ENCODE measurements around the gene NAB2.

GRCh38 chr12:57142727-57143126, 53.8 kb downstream of the NAB2 start:
- no peak for TF ChIP-seq YY1 (IDR thresholded peaks at IDR 0.05; ENCODE audit: low read depth)
- TF ChIP-seq FOSL2 (IDR thresholded peaks at IDR 0.05; ENCODE audit: borderline replicate concordance, low read depth): no peak
- no peak for TF ChIP-seq CTCF (IDR thresholded peaks at IDR 0.05)
- TF ChIP-seq REST (IDR thresholded peaks at IDR 0.05; ENCODE audit: low read depth, low read length): no peak
- TF ChIP-seq MAX (IDR thresholded peaks at IDR 0.05; ENCODE audit: low read depth): no peak
- TF ChIP-seq RCOR1 (IDR thresholded peaks at IDR 0.05; ENCODE audit: low read length): no peak
- no peak for TF ChIP-seq EP300 (IDR thresholded peaks at IDR 0.05; ENCODE audit: borderline replicate concordance in 1 of 2, low read depth in 1 of 2, low read length in 1 of 2)
- no peak for TF ChIP-seq POLR2AphosphoS5 (IDR thresholded peaks at IDR 0.05; ENCODE audit: low read depth, low read length)
- TF ChIP-seq EZH2phosphoT487 (IDR thresholded peaks at IDR 0.05; ENCODE audit: borderline replicate concordance, low read depth): no peak
- no peak for TF ChIP-seq MEF2A (IDR thresholded peaks at IDR 0.05; ENCODE audit: borderline replicate concordance, low read depth)
